GM12878 (cell line): Measurements from ENCODE around the gene SLC15A5. TPM values are rescaled to one million over a fixed set of nuclear protein-coding genes. Genes with fewer than 3 reads are reported as not detected.
A peak's percentile ranks its signal among the peaks of the same experiment; 100 is the strongest.

Experiments used
- ATAC-seq: fragments of 200-7000 bp; cut with Tn5 transposase; 3 replicates; pipeline ENCODE4 v1.9.1; 2020; ENCODE audit warnings: mild to moderate bottlenecking, moderate library complexity
- BruUV-seq: library from RNA; stranded (reverse); fragments of 400-500 nt; replicated peaks from 2 replicates; lab custom pipeline; 2021; lab: Mats Ljungman, UMichigan
- CTCF ChIA-PET: fragments of 300-600 bp; sonication (Branson Sonifier 250); formaldehyde crosslinking; extraction: SDS; loops from one replicate; lab custom pipeline; 2021; ENCODE audit warnings: inconsistent platforms; lab: Yijun Ruan, JAX
- POLR2A ChIA-PET: fragments of 350-600 bp; formaldehyde crosslinking; extraction: SDS; loops from one replicate; lab custom pipeline; 2021; ENCODE audit warnings: inconsistent platforms; lab: Charles Lee
- RAD21 ChIA-PET: fragments of 300-600 bp; sonication (Branson Sonifier 250); formaldehyde crosslinking; loops from one replicate; lab custom pipeline; 2023; ENCODE audit warnings: antibody characterized with exemption; ENCODE audit not compliant: unreplicated experiment; lab: Charles Lee
- SMC1A ChIA-PET: fragments of 300-600 bp; sonication (Branson Sonifier 250); formaldehyde crosslinking; loops from one replicate; lab custom pipeline; 2023; ENCODE audit not compliant: unreplicated experiment, uncharacterized antibody; lab: Charles Lee
- DNase-seq: peaks from one replicate; pipeline ENCODE4 v3.0.0-alpha.2; 2011; ENCODE audit warnings: low read depth, low spot score
- FAIRE-seq: peaks from 3 replicates; lab custom pipeline; 2011; peaks lifted over from hg19 to GRCh38; lab: Jason Lieb, UNC
- H2AFZ ChIP-seq: 2 replicates; pipeline ENCODE4 v1.6.0; 2011; ENCODE audit warnings: low read depth, low read length, control low read depth; ENCODE audit not compliant: control insufficient read depth
- H3K27ac ChIP-seq: 2 replicates; pipeline ENCODE4 v1.5.1; 2011; ENCODE audit warnings: control low read depth; ENCODE audit not compliant: control insufficient read depth, insufficient read depth
- H3K27me3 ChIP-seq, 2 experiments: replicated peaks in 1 of 2; 2 replicates each; pipeline versions ENCODE4 v1.6.0 to v1.6.1; 2011; ENCODE audit warnings: low read length in 1 of 2; ENCODE audit not compliant: control insufficient read depth in 2 of 2, insufficient read depth in 2 of 2
- H3K36me3 ChIP-seq, 2 experiments: 2 replicates each; pipeline ENCODE4 v1.5.1; 2011; ENCODE audit warnings: low read length in 1 of 2; ENCODE audit not compliant: control insufficient read depth in 2 of 2, insufficient read depth in 2 of 2
- H3K4me1 ChIP-seq: 2 replicates; pipeline ENCODE4 v1.6.1; 2011; ENCODE audit warnings: mild to moderate bottlenecking, low read length, moderate library complexity, mixed read lengths; ENCODE audit not compliant: control insufficient read depth, insufficient read depth
- H3K4me2 ChIP-seq: 2 replicates; pipeline ENCODE4 v1.6.0; 2011; ENCODE audit warnings: control low read depth; ENCODE audit not compliant: control insufficient read depth, insufficient read depth
- H3K4me3 ChIP-seq: fragments of 200-600 bp; sonication (generic); 2 replicates; pipeline ENCODE4 v1.5.1; 2016
- H3K79me2 ChIP-seq: 2 replicates; pipeline ENCODE4 v1.6.0; 2011; ENCODE audit warnings: low read length; ENCODE audit not compliant: control insufficient read depth, insufficient read depth
- H3K9ac ChIP-seq: 2 replicates; pipeline ENCODE4 v1.8.0; 2011; ENCODE audit warnings: low read length, control low read depth, mixed read lengths; ENCODE audit not compliant: control insufficient read depth, insufficient read depth
- H3K9me3 ChIP-seq: replicated peaks from 3 replicates; pipeline ENCODE4 v1.5.1; 2011; ENCODE audit warnings: mild to moderate bottlenecking, low read length; ENCODE audit not compliant: control insufficient read depth, insufficient read depth
- H4K20me1 ChIP-seq: 2 replicates; pipeline ENCODE4 v1.6.0; 2011; ENCODE audit not compliant: control insufficient read depth, insufficient read depth
- ATF7 ChIP-seq: fragments of 450-650 bp; IDR thresholded peaks from 2 replicates; pipeline ENCODE4 v1.6.1; 2016; ENCODE audit warnings: low read depth, mild to moderate bottlenecking
- BACH1 ChIP-seq: fragments of 450-650 bp; IDR thresholded peaks from 2 replicates; pipeline ENCODE4 v1.6.1; 2017; ENCODE audit warnings: mild to moderate bottlenecking, borderline replicate concordance
- CBFB ChIP-seq: IDR thresholded peaks from 2 replicates; pipeline ENCODE4 v1.6.1; 2016; ENCODE audit warnings: antibody characterized with exemption, low read depth
- CBX5 ChIP-seq: sonication (generic); IDR thresholded peaks from 2 replicates; pipeline ENCODE4 v1.6.1; 2016; ENCODE audit warnings: low read depth, moderate library complexity, mild to moderate bottlenecking, inconsistent platforms
- ESRRA ChIP-seq: IDR thresholded peaks from 2 replicates; pipeline ENCODE4 v1.6.1; 2012; ENCODE audit warnings: mild to moderate bottlenecking, low read length, improper control_type of control experiment
- JUNB ChIP-seq: IDR thresholded peaks from 2 replicates; pipeline ENCODE4 v1.6.1; 2016; ENCODE audit warnings: antibody characterized with exemption, mild to moderate bottlenecking
- KAT2A ChIP-seq: conservative IDR thresholded peaks from 2 replicates; pipeline ENCODE4 v1.6.1; 2011; ENCODE audit warnings: low read depth, low read length; ENCODE audit not compliant: control insufficient read depth
- MXI1 ChIP-seq: fragments of 150-350 bp; IDR thresholded peaks from 2 replicates; pipeline ENCODE4 v1.6.1; 2011; ENCODE audit warnings: low read depth, mild to moderate bottlenecking, inconsistent platforms, low read length, improper control_type of control experiment
- POLR2AphosphoS5 ChIP-seq: IDR thresholded peaks from 2 replicates; pipeline ENCODE4 v1.6.1; 2011; ENCODE audit warnings: mild to moderate bottlenecking, low read length, inconsistent platforms
- RB1 ChIP-seq: fragments of 450-650 bp; formaldehyde crosslinking; IDR thresholded peaks from 2 replicates; pipeline ENCODE4 v1.6.1; 2017; ENCODE audit warnings: mild to moderate bottlenecking, borderline replicate concordance
- SMAD1 ChIP-seq: fragments of 450-650 bp; IDR thresholded peaks from 2 replicates; pipeline ENCODE4 v1.6.1; 2018; ENCODE audit warnings: mild to moderate bottlenecking, low read depth; ENCODE audit not compliant: partially characterized antibody
- TCF3 ChIP-seq: IDR thresholded peaks from 2 replicates; pipeline ENCODE4 v1.6.1; 2012; ENCODE audit warnings: low read depth, mild to moderate bottlenecking, low read length, borderline replicate concordance; ENCODE audit not compliant: insufficient read depth
- ZNF274 ChIP-seq: IDR thresholded peaks from one replicate; pipeline ENCODE4 v1.8.0; 2011; ENCODE audit not compliant: insufficient read length, insufficient read depth
- ZSCAN29 ChIP-seq: fragments of 450-650 bp; IDR thresholded peaks from 2 replicates; pipeline ENCODE4 v1.6.1; 2017; ENCODE audit warnings: mild to moderate bottlenecking, moderate library complexity
- WGBS: methylation state at CpG from one replicate; pipeline ENCODE4 v1.1.6; 2016; ENCODE audit warnings: low lambda C conversion rate; ENCODE audit not compliant: insufficient replicate concordance, insufficient coverage; ENCODE audit errors: missing lambda C conversion rate; 5-methylcytosine and 5-hydroxymethylcytosine counted together
- in situ Hi-C: fragments of 300-500 bp; cut with MboI; formaldehyde crosslinking; loops from 9 replicates; pipeline ENCODE4 v1.14.3; 2018; ENCODE audit warnings: mixed read lengths
- intact Hi-C: fragments of 100-400 bp; cut with micrococcal nuclease; formaldehyde crosslinking; loops from one replicate; pipeline ENCODE4 v1.14.2; 2022; ENCODE audit not compliant: unreplicated experiment
- polyA plus RNA-seq, 11 experiments: library from polyadenylated mRNA; depleted of rRNA in 4 of 11; unstranded in 6 of 11; stranded (reverse) in 5 of 11; fragments of >200 nt; fragmentation: Nextera tagmentation in 4 of 11; fragmentation: Illumina TruSeq in 1 of 11; extraction: Ambion mirVana in 4 of 11; extraction: Trizol in 1 of 11; gene quantifications; 1 replicate in 1 of 11; 2 replicates in 10 of 11; pipeline versions ENCODE4 v1.2.1 to v1.2.3, GENCODE V29; 2011 to 2016; ENCODE audit warnings: inconsistent platforms in 2 of 11, missing spikeins in 2 of 11, low read depth in 1 of 11
- total RNA-seq, 4 experiments: library from RNA; depleted of rRNA in 3 of 4; stranded (reverse); fragments of >200 nt in 3 of 4; fragmentation: Illumina TruSeq in 1 of 4; extraction: Trizol in 1 of 4; gene quantifications; 2 replicates each; pipeline versions ENCODE4 v1.2.1 to v1.2.3, GENCODE V29; 2013 to 2021
- TF ChIP-seq, protein P1 (sequence below): fragments of 450-650 bp; IDR thresholded peaks from 2 replicates; pipeline ENCODE4 v1.6.1; 2017; ENCODE audit warnings: mild to moderate bottlenecking, low read depth, inconsistent platforms; ENCODE audit not compliant: poor library complexity, severe bottlenecking
- TF ChIP-seq, protein P2 (sequence below): IDR thresholded peaks from 2 replicates; pipeline ENCODE4 v1.6.1; 2012; ENCODE audit warnings: low read length, inconsistent platforms

Gene SLC15A5
- total and polyA plus RNA-seq, 10 of the 15 experiments (the other 5 are each of a cell fraction or from before 2014, with no cell fraction given): not detected

- no peaks in the 10 kb centered on the region for H3K9me3 ChIP-seq
- 47% methylated on average over 4 of the region's 4 CpGs for WGBS
- H3K27me3 ChIP-seq: no peaks in the 10 kb centered on the region
- no peak overlapping the region for H3K27ac ChIP-seq
- ChIA-PET RAD21 (no interaction called here), POLR2A (no interaction called here), CTCF (no interaction called here), SMC1A (no interaction called here)
- FAIRE-seq (no peak), ATAC-seq (no peak), DNase-seq (no peak)
- H3K9ac ChIP-seq: no peak overlapping the region
- no peak overlapping the region for H2AFZ ChIP-seq
- H3K79me2 ChIP-seq: no peaks in the 10 kb centered on the region
- no peaks in the 10 kb centered on the region for H3K4me1 ChIP-seq
- H3K4me3 ChIP-seq: no peak overlapping the region
- intact Hi-C loops: no loop called here
- no peaks in the 10 kb centered on the region for H4K20me1 ChIP-seq
- H3K4me2 ChIP-seq: no peak overlapping the region
- in situ Hi-C loops: no loop called here
- no TSS peak for BruUV-seq
- TF ChIP-seq TCF3 (no peak), CBX5 (no peak), MXI1 (no peak), KAT2A (no peak), CBFB (no peak), ZSCAN29 (no peak), ZNF274 (no peak)
- H3K36me3 ChIP-seq: no peaks in the 10 kb centered on the region
Measured at GRCh38 chr12:16241346-16241745, 36.1 kb downstream of the SLC15A5 start.

DNA sequence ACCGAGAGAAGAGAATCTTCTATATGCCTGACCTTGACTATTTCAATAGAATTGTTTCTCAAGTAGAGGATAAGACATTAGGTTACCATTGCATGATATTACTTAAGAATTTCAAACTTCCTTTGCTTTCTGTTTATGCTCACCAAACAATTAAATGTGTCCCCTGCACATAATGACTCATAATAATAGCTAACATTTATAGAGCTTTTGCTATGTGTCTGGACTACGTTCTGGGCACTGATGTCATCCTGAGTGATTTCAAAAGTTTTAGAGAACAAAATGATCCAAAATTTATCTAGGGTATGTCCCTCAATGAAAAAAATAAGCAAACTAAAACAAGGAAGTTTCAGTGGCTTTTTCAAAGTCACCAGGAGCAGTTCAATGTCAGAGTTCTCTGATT is 38.8 kb downstream of the SLC15A5 start:
- no peaks in the 10 kb centered on the region for H3K36me3 ChIP-seq
- H3K9ac ChIP-seq: no peak overlapping the region
- H3K9me3 ChIP-seq: no peaks in the 10 kb centered on the region
- TF ChIP-seq, protein P1, sequence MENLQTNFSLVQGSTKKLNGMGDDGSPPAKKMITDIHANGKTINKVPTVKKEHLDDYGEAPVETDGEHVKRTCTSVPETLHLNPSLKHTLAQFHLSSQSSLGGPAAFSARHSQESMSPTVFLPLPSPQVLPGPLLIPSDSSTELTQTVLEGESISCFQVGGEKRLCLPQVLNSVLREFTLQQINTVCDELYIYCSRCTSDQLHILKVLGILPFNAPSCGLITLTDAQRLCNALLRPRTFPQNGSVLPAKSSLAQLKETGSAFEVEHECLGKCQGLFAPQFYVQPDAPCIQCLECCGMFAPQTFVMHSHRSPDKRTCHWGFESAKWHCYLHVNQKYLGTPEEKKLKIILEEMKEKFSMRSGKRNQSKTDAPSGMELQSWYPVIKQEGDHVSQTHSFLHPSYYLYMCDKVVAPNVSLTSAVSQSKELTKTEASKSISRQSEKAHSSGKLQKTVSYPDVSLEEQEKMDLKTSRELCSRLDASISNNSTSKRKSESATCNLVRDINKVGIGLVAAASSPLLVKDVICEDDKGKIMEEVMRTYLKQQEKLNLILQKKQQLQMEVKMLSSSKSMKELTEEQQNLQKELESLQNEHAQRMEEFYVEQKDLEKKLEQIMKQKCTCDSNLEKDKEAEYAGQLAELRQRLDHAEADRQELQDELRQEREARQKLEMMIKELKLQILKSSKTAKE: no peak
- TF ChIP-seq, protein P2, sequence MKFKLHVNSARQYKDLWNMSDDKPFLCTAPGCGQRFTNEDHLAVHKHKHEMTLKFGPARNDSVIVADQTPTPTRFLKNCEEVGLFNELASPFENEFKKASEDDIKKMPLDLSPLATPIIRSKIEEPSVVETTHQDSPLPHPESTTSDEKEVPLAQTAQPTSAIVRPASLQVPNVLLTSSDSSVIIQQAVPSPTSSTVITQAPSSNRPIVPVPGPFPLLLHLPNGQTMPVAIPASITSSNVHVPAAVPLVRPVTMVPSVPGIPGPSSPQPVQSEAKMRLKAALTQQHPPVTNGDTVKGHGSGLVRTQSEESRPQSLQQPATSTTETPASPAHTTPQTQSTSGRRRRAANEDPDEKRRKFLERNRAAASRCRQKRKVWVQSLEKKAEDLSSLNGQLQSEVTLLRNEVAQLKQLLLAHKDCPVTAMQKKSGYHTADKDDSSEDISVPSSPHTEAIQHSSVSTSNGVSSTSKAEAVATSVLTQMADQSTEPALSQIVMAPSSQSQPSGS: 0 out of 2 replicates have a peak, but pooled peaks have one; percentile 36
- TF ChIP-seq ESRRA (no peak), SMAD1 (no peak), JUNB (peak; percentile 72), BACH1 (no peak), POLR2AphosphoS5 (no peak), ATF7 (0 out of 2 replicates have a peak, but pooled peaks have one; percentile 27), RB1 (no peak)
- H2AFZ ChIP-seq: no peak overlapping the region
- ATAC-seq: peak; percentile 59
- H4K20me1 ChIP-seq: no peaks in the 10 kb centered on the region
- SMC1A ChIA-PET: interaction anchor here (1.5 kb wide), 1 partner anchor 20 kb away, joined by 5 read pairs; no protein-coding TSS in a partner anchor
- no peaks in the 10 kb centered on the region for H3K79me2 ChIP-seq
- no peak overlapping the region for H3K4me2 ChIP-seq
- in situ Hi-C loops (no loop called here), intact Hi-C loops (no loop called here)
- H3K27ac ChIP-seq: no peak overlapping the region
- H3K27me3 ChIP-seq: no peaks in the 10 kb centered on the region
- H3K4me3 ChIP-seq: no peak overlapping the region
- no peak for DNase-seq
- 0% methylated on average over 2 of the region's 2 CpGs for WGBS
- no peaks in the 10 kb centered on the region for H3K4me1 ChIP-seq
- POLR2A ChIA-PET: no interaction called here
- CTCF ChIA-PET: no interaction called here
- RAD21 ChIA-PET: no interaction called here
- no TSS peak for BruUV-seq
- no peak for FAIRE-seq
